Hindlimb muscle (tissue), 1 donor: ENCODE measurements around the gene SOX18. TPM values are rescaled to one million over a fixed set of nuclear protein-coding genes. Genes with fewer than 3 reads are reported as not detected.

Experiments used
- DNase-seq: peaks from one replicate; pipeline ENCODE4 v3.0.0-alpha.2; 2013
- polyA plus RNA-seq: library from polyadenylated mRNA; unstranded; fragments of 120-200 nt; gene quantifications from one replicate; pipeline ENCODE4 v1.2.1, GENCODE V29; 2013; ENCODE audit not compliant: insufficient read length

SOX18 gene
- polyA plus RNA-seq, 1 donor = 19.6 TPM

- no peak for DNase-seq
Observed at GRCh38 chr20:64051561-64052325, 2.3 kb upstream of the SOX18 start.

GRCh38 chr20:64051033-64051452 is 1.6 kb upstream of the SOX18 start:
- no peak for DNase-seq

- DNase-seq = no peak
Observed at GRCh38 chr20:64050261-64051032, 1.0 kb upstream of the SOX18 start.

- no peak for DNase-seq
Observed at GRCh38 chr20:64049878-64050260, 430 bp upstream of the SOX18 start.

- DNase-seq = no peak
Observed at GRCh38 chr20:64048402-64049044, 916 bp downstream of the SOX18 start.

- no peak for DNase-seq
Observed at GRCh38 chr20:64047968-64048401, 1.5 kb downstream of the SOX18 start.

- no peak for DNase-seq
Observed at GRCh38 chr20:64047046-64047389, 2.4 kb downstream of the SOX18 start.

- no peak for DNase-seq
Observed at GRCh38 chr20:64045346-64046011, 4.0 kb downstream of the SOX18 start.

GRCh38 chr20:64044484-64045247 is 4.8 kb downstream of the SOX18 start:
- no peak for DNase-seq

- no peak for DNase-seq
Observed at GRCh38 chr20:64043768-64044167, 5.7 kb downstream of the SOX18 start.

GRCh38 chr20:64042054-64042781 is 7.2 kb downstream of the SOX18 start:
- DNase-seq = no peak

- no peak for DNase-seq
Observed at GRCh38 chr20:64041781-64042053, 7.7 kb downstream of the SOX18 start.

GRCh38 chr20:64041040-64041780 is 8.2 kb downstream of the SOX18 start:
- DNase-seq = no peak

- no peak for DNase-seq
Observed at GRCh38 chr20:64040231-64041039, 9.0 kb downstream of the SOX18 start.

GRCh38 chr20:64039293-64040160 is 9.9 kb downstream of the SOX18 start:
- DNase-seq = no peak

GRCh38 chr20:64038565-64039292 is 10.7 kb downstream of the SOX18 start:
- DNase-seq = peak; percentile 53

- DNase-seq = no peak
Observed at GRCh38 chr20:64038224-64038564, 11.2 kb downstream of the SOX18 start.

GRCh38 chr20:64037498-64038213 is 11.8 kb downstream of the SOX18 start:
- no peak for DNase-seq
